ENCODE measurements around the gene CHTF8.

- no peak for TF ChIP-seq CTCF (IDR thresholded peaks at IDR 0.05; ENCODE audit: low read length)
- TF ChIP-seq EZH2 (IDR thresholded peaks at IDR 0.05; ENCODE audit: borderline replicate concordance, low read length), result no peak
These were observed 38.4 kb downstream of the CHTF8 start for GRCh38 chr16:69093974-69094373.
